ENCODE measurements around the gene SP8. TPM values are rescaled to one million over a fixed set of nuclear protein-coding genes. Genes with fewer than 3 reads are reported as not detected.

Gene SP8
- total and polyA plus RNA-seq, 9 of the 15 experiments (the other 6 are each of a cell fraction or from before 2014, with no cell fraction given): 0.04 to 1.2 (median 0.19) TPM

GRCh38 chr7:20797462-20798080, 10.9 kb upstream of the SP8 start (continued):
- TF ChIP-seq ZBTB12 (CRISPR knock-in tag; IDR thresholded peaks at IDR 0.05) (no peak), ZNF408 (CRISPR knock-in tag; IDR thresholded peaks at IDR 0.05; ENCODE audit: low read depth) (no peak), ZBTB7A (IDR thresholded peaks at IDR 0.05; ENCODE audit: borderline replicate concordance, control insufficient read depth, low read depth, low read length) (no peak), NR2C2 (CRISPR knock-in tag; IDR thresholded peaks at IDR 0.05) (no peak), NR2C2 (tag; IDR thresholded peaks at IDR 0.05) (no peak), FOXK1 (CRISPR knock-in tag; IDR thresholded peaks at IDR 0.05; ENCODE audit: borderline replicate concordance) (no peak), ZBTB34 (CRISPR knock-in tag; IDR thresholded peaks at IDR 0.05) (no peak), WHSC1 (IDR thresholded peaks at IDR 0.05; ENCODE audit: low read length) (no peak), DNMT1 (IDR thresholded peaks at IDR 0.05) (no peak), FOS (IDR thresholded peaks at IDR 0.05; ENCODE audit: extremely low read depth, insufficient read length) (no peak), ZBTB1 (CRISPR knock-in tag; IDR thresholded peaks at IDR 0.05; ENCODE audit: borderline replicate concordance, low read depth) (0 out of 2 replicates have a peak, but pooled peaks have one; percentile 45), NFIC (IDR thresholded peaks at IDR 0.05) (peak; percentile 72), EWSR1 (IDR thresholded peaks at IDR 0.05; ENCODE audit: borderline replicate concordance, low read depth, partially characterized antibody) (no peak), ZNF77 (CRISPR knock-in tag; IDR thresholded peaks at IDR 0.05) (no peak), ZNF561 (CRISPR knock-in tag; conservative IDR thresholded peaks at IDR 0.05) (no peak), EZH2 (IDR thresholded peaks at IDR 0.05; ENCODE audit: borderline replicate concordance, low read depth, low read length) (no peak), ZNF639 (CRISPR knock-in tag; conservative IDR thresholded peaks at IDR 0.05 in 1 of 2, IDR thresholded peaks at IDR 0.05 in 1 of 2) (0 out of 4 replicates have a peak, but pooled peaks of 1 of the 2 experiments have one; percentile 43), ETV6 (IDR thresholded peaks at IDR 0.05; ENCODE audit: borderline replicate concordance in 1 of 2, low read depth in 2 of 2, low read length in 1 of 2) (no peak), ETV6 (CRISPR knock-in tag; IDR thresholded peaks at IDR 0.05; ENCODE audit: borderline replicate concordance) (no peak), ZBTB11 (CRISPR knock-in tag; IDR thresholded peaks at IDR 0.05) (no peak)
